COR-L47 (cell line): ENCODE data around the gene ARHGAP10.

ENCODE experiments used
- DNase-seq: peaks from one replicate; lab custom pipeline; 2025; lab: John Stamatoyannopoulos, UW

ARHGAP10 gene

DNA sequence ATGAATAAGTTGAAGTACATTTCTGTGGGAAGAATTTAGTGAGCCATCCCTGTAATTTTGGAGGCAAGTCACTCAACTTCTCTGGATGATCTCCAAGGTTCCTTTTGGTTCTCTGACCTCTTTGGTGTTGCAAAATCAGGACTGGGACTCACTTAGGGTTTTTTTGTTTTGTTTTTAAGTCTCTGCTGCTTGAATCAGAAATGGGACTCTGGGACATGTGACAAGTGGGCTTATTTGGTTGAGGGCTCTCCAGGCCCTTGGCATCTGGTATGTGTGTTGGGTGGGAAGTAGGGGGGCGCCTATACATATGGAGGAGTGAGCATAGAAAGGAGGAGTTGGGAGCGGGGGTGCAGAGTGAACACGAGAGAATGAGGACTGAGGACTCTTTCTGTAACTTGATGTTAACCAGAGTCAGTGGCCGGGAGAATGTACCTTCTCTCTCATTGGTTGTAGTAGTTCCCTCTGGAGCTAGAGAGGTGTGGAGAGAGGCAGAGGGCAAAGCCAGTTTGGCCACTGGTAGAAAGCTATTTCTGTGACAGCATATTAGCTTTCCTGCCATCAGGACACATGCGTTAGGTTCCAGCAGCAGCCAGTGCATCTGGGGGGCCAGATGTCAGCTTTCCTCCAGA lies 1.9 kb downstream of the ARHGAP10 start:
- no peak for DNase-seq

DNA sequence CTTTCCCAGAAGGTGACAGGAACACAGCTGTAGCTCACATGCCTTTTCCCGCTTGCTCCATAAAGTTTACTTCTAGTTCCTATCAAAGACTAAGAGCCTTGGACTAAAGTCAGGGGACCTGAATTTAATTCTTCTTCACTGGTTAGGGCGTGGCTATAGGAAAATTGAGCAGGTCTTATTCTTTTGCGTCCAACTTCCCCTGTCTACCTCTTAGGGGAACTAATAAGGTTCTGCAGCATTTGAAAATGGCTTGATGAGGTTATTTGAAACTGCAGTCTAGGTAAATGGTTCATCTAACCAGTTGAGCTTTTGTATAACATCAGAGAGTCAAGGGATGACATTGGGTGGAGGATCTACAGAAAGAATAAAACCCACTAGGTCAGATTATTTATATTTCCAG lies 2.6 kb downstream of the ARHGAP10 start:
- no peak for DNase-seq

DNA sequence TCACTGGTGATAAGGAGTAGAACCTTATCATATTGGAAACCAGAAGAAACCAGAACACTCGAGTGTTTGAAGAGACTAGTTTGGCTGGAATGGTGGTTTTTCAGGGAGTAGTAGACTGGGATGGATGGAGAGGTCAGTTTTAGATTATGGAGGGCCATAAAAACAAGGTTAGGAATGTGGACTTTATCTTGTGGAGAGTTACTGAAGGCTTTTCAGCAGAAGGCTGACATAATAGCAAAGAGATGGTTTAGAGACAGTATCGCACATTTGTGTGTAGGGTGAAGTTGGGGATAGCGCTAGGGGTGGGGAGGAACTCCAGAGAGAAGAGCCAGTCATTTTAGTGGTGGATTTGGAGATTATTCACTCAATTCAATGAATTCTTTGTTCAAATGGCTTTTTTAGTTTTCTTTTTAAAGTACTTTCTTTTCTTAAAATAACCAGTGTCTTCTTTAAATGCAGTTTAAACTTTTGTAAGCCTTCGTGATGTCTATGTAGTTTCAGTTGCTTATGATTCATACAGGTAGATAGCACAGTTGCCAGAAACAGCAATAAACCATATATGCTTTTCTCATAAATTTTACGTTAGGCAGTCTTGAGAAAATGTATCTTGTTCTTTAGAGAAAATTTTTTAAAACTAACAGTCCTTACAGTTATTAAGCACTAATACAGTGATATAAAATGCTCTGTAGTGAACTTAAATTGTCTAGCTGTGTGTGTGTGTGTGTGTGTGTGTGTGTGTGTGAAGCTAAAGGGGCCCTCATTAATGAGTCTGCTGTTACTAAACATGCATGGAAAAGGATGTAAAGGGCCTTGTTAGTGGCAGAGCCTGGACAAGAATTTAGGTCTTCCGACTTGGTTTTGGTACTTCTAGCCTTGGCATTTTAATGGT lies 3.8 kb downstream of the ARHGAP10 start:
- DNase-seq: no peak

DNA sequence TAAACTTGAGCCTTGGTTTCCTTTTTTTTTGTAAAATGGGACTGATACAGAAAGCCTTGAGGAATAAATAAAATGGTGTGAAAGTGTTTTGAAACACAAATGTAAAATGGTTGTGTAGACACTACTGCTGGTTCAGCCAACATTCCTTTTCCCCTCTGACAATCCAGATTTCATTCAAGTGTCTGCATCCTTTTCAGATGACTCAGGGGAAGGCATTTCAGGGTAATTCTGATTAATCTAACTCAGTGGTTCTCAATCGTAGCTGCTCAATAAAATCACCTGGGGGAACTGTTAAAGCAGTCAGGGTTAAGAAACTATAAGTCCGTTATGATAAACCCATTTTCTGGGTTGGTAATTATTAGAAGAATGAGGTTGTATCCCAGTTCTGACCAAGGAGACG lies 4.6 kb downstream of the ARHGAP10 start:
- no peak for DNase-seq

DNA sequence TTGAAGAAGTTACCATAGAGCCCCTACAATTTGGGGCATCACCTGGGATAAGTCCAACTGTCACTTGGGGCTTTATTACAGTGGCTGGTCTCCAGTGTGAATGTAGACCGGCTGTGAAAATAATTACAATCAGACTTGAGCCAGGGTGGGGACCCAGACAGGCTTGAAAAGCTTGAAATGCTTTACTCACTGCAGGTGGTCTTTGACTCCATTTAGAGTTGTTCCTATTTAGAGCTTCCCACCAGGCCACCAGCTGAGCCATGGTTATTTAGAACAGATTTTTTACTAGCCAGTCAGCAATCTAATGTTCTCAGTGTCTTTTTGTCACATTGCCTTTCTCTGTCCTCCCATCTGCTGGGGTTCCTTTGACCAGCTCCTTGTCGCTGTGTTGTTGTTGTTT lies 5.7 kb downstream of the ARHGAP10 start:
- DNase-seq: peak; percentile 14

DNA sequence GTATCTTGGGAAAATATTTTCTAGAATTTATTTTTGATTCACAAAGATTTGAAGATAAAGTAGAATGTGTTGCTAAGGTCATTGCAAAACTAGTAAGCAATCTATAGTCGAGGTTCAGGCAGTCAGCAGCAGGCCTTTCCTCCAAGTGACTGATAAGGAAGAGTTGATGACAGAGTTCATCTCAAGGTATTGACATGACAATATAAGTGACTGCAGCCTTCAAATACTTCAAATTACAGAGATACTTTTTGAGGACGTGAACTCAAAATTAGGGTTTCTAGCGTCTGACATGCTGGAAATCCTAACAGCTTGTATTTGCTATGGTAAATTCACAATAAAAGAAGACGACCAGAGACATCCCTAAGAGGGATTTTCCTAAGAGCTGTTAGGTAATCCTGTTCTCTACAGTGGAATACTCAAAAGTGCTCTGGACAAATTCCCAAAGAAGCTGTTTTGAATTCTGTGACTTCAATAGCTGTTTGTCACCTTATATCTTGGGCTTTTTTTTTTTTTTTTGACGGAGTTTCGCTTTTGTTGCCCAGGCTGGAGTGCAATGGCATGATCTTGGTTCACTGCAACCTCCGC lies 7.4 kb downstream of the ARHGAP10 start:
- DNase-seq: no peak

DNA sequence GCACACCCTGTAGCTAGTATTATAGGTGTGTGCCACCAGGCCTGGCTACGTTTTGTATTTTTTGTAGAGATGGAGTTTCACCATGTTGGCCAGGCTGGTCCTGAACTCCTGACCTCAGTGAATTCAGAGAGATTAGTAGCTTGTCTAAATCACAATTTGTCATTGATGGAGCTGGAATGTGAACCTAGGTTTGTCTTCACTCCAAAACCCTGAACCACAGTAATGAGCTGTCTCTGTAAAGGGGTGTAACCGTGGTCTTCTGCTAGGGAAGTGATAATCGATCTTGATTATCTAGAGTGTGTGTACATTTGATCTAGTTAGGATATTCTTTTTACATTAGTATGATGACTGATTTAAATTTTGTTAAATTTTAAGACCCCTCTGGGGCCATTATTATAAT lies 8.3 kb downstream of the ARHGAP10 start:
- no peak for DNase-seq

DNA sequence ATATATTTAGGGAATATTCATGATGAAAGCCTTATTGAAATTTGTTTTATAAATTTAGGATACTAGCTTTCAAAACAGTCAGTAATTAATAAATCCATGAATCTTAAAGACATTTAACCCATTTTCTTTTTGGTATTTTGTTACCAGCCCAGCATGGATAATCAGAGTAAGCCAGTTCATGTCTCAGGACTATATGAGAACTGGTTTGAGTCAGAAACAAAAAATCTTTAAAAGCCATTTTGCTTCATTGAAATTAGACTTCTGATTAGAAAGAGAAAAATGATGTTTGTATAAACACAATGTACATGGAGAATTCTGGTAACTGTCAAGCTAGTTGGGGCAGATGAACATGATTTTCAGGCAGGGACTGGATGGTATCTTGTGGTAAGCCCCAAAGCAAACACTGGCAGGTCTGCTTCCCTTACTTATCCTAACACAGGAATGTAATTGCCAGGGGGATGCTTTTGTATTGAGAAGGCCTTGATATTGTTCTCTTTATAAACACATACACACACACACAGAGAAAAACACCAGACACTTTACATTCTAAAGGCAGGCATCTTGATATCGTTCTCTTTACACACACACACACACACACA lies 9.4 kb downstream of the ARHGAP10 start:
- no peak for DNase-seq

DNA sequence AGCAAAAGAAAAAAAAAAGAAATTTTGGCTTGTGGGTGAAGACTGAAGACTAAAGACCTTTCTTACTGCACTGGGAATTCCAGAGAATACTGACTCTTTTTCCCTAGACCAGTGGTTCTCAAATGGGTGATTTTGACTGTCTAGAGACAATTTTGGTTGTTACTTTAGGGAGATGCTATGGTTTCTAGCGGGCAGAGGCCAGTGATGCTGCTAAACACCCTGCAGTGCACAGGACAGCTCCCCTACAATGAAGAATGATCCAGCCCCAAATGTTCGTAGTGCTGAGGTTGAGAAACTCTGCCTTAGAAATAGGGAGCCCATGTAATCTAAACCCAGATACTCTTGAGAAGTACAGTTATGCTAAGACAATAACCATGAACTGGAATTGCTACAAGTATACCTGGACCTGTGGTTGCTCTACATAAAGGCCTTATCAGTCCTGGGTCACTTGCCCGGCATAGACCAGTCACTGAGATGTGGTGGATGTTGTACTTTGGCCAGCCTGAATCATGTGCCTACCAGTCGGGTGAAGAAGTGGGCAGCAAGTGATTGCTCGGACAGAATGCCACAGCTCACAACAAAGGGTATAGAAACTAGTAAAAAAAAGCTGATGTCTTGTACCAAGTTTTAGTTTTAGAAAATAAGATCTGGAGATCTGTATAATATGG lies 16.0 kb downstream of the ARHGAP10 start:
- no peak for DNase-seq

DNA sequence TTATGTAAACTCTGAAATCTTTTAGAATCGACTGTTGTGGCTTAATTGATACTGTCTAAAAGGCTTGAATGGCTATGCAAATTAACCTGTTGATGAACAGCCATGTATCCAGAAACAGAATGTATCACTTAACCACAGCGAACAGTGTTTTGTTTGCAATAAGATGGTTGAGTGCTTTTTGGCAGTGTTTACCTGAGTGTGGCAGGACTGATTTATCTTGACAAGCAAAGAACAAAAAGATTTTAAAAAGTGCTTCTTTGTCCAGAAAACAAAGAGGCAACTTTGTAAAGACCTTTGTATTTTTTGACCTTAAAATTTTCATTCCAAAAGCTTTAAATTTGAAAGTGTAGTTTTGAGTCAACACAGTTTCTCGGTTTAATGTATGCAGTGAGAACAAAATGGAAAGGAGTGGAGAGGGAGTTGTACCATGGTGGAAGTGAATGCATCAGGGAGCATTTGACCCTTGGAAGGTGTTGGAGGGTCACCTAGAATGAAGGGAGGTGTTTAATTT lies 18.0 kb downstream of the ARHGAP10 start:
- peak; percentile 24 for DNase-seq

DNA sequence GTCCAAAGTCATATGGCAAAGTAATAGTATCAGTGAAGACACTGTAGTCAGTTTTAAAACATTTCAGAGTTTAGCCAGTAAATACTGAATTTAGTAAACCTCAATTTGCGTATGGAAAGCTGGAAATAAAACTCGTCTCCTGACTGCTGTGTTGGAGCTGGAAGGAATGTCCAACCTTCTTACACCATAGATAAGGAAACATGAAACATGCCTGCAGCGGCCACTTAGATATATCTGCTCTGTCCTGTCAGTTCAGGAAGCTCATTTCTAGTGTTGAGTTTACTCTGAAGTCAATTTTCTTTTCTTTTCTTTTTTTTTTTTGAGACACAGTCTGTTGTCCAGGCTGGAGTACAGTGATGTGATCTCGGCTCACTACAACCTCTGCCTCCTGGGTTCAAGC lies 21.2 kb downstream of the ARHGAP10 start:
- no peak for DNase-seq

DNA sequence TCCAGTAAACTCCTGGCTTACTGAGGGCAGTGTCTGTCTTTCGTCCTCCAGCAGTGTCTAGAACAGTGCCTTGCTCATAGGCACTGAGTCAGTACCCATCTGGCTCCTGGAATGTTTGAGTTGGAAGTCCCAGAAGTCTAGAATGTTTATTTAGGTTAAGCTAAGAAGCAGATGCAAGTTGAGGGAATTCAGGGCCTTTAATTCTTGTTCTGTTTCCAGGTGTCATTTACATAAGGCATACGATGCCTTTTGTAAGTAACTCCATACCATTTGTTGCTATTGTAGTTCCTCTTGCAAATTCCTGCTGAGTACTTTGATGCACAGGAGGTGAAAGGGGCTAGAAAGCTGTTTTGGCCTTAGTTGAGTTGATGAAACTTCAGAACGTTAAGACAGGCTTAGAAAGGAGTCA lies 22.2 kb downstream of the ARHGAP10 start:
- no peak for DNase-seq

DNA sequence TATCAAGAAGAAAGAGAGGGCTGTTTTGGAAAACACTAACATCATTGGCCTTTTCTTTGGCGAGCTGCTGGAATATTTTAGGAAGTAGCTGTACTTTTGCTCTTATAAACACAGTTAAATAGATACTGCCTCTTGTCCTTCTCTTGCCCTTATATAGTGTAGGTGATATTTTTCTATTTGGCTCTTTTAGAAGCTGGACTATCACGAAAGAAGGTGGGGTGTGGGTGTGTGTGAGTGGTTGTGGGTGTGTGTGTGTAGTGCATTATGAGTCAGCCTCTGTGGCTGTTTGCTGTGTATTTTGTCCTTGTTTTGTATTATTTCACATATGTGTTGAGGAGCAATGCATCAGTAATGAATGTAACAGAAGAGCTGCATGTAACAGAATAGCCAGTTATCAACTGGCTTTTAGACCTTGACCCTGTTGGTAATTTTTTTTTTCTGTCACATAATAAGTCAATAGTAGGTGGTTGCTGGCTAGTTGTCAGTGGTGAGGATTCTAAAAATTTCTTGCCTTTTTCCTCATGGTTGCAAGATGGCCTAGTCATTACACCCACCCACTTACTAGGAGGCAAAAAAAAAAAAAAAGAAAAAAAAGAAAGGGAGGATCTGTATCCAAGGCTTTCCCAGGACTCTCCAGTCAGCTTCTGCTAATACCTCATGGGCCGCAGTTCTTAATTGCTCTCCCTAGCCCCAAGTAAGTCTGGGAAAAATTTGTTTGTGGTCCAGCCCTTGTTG lies 23.8 kb downstream of the ARHGAP10 start:
- no peak for DNase-seq

DNA sequence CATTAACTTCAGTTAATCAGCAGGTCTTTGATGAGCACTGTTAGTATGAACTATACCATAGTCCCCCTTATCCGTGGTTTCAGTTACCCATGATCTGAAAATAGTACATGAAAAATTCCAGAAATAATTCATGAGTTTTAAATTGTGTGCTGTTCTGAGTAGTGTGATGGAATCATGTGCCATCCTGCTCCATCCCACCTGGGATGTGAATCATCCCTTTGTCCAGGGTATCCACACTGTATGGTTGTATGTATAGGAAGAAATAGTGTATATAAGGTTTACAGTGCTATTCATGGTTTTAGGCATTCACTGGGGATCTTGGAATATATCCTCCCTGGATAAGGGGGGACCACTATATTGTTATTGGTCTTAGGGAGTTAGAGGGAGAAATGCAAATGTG lies 24.5 kb downstream of the ARHGAP10 start:
- no peak for DNase-seq

DNA sequence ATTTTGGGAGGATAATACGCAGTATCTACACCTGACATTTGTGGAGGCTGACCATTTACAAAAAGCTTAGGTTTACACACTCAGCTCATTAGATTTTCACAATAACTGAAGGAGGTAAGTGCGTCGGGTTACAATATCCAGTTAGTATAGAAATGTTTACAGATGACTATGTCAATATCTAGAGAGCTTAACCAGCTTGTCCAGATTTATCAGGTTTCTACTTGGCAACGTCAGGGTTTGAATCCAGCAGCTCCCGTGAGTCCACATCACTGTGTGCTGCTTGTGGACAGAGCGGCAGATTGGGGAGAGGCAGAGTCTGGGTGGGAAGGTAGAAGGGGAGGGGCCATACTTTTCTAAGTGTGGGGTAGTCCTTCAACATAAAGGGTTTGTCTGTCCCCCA lies 28.3 kb downstream of the ARHGAP10 start:
- DNase-seq: no peak

DNA sequence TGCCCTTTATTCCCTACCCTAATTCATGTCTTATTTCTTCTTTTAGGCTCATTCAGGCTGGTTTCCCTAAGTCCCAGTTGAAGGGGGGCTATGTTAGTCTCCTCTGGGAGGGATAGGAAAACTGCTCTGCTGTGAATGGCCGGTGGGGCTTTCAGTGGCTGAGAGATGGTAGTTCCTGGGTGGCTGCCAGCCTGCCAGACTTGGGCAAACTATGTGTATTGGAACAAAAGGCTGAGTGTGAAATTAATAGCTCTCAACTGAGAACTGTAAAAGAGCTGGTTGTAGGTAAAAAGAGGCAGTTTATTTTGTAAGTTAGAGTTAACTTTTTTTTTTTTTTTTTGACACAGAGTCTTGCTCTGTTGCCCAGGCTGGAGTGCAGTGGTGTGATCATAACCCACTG lies 28.8 kb downstream of the ARHGAP10 start:
- DNase-seq: peak; percentile 46

DNA sequence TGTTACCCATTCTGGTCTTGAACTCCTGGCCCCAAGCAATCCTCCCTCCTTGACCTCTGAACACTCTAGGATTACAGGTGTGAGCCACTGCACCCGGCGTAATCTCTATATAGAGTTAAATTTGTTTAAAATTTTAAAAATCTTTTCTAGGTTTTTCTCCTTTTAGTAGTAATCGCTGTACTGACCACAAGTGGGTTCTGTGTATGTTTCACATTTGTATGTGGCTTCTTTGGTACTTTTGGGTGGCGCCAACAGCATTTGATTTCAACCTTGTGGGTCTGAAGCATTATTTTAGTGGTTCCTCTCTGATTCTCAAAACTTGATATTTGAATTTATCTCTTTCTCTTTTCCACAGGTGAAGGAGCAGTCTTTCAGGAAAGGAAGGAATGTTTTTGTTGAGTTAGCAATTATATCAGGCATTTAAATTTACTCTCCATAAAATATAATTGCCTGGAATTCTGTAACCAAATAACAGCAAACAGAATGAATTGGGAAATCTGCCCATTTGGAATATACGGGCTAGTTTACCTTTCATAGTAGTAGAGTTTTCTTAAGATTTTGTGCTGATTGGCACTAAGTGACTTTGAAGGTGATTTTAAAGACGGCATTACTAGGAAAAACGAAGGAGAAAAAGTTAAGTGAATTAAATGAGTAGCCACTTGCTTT lies 29.5 kb downstream of the ARHGAP10 start:
- no peak for DNase-seq

DNA sequence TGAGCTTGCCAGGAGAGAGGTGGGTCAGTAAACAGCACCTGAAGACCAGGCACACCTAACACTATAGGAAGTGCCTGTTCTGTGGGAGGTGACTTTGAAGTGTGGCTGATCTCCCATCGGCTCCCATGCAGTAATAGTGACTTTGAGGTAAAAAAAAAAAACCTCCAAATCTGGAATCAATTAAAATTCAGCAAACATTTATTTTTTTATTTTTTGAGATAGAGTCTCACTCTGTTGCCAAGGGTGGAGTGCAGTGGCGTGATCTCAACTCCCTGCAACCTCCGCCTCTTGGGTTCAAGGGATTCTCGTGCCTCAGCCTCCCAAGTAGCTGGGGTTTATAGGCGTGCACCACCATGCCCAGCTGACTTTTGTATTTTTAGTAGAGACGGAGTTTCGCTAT lies 32.4 kb downstream of the ARHGAP10 start:
- no peak for DNase-seq

DNA sequence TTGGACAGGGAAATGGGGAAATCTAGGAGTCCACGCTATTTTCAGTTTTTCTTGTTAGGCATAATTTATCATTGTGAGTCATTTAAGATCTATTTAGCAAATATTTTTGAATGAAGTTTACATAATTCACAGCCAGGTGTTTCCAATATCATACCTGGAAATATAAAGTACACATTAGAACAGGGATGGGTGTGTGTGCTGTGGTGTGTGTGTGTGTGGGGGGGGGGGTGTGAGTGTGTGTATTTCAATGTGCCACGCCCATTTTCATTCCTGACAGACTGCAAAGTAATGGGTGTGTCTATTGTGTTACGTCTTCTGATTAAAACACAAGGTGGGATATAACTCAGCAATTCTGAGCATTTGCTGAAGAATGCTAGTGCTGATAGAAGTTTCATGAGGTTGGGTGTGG lies 33.2 kb downstream of the ARHGAP10 start:
- no peak for DNase-seq

DNA sequence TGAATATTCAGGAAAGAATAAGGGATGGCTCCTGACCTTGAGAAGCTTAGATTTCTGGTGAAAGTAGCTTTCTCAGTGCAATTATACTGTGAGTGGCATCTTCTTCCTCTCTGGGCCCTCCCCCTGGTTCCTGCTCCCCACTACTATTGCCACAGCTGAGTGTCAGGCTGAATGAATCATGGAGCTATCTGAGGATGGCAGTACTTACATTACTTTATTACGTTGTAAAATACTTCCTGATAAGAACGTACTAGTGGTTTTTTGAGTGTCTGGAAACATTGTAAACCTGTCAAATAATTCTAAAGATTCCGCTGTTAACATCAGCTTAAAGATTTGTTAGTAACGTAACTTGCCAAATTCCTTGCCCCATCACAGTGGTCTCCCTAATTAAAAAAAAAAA lies 36.2 kb downstream of the ARHGAP10 start:
- no peak for DNase-seq

DNA sequence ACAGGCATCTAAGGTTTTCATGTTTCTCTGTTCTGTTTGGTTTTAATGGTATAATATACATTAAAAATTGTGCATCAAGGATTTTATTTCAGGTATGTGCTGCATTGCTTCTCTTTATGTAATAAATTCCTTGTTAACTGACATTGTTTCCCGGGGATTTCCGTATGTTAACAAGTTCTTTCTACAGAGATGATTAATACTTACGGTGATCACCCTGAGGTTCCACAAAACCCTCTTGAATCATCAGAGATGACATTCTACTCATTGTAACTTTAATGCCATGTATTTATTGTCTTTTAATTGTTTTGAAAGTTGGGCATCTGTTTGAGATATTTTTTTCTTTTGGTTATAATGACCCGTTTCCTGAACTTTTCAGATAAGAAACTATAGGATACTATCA lies 37.5 kb downstream of the ARHGAP10 start:
- no peak for DNase-seq
